ENCODE data around the gene IL1RL2. TPM values are rescaled to one million over a fixed set of nuclear protein-coding genes. Genes with fewer than 3 reads are reported as not detected.

The IL1RL2 gene
- total RNA-seq, 1 experiment from 2014 or later = not detected

- BruUV-seq (replicated peaks) = no TSS peak
- Histone ChIP-seq H3K4me3 (ENCODE audit: low read depth in 2 of 2, low read length in 2 of 2) (no peak overlapping the region), H3K27me3 (ENCODE audit: control insufficient read depth, insufficient read depth, low read length) (no peaks in the 10 kb centered on the region), H3K9me3 (ENCODE audit: control insufficient read depth, insufficient read depth, low read depth, low read length) (no peaks in the 10 kb centered on the region), H3K36me3 (ENCODE audit: control insufficient read depth, insufficient read depth, low read length) (no peaks in the 10 kb centered on the region), H3K4me1 (ENCODE audit: control insufficient read depth, insufficient read depth, low read length) (peaks cover 7% of the 10 kb centered on the region; the same call in 1 of the 2 replicates), H3K27ac (ENCODE audit: low read length) (no peak overlapping the region)
- DNase-seq (ENCODE audit: low read depth, low spot score) (no peak), ATAC-seq (no peak)
- ChIA-PET POLR2A (no interaction called here), CTCF (no interaction called here)
- in situ Hi-C loops (cut with HindIII; ENCODE audit: low pct_unique_long_range_greater_than_20kb, low sequenced_read_pairs) = no loop called here
- TF ChIP-seq SIN3A (IDR thresholded peaks at IDR 0.05; ENCODE audit: borderline replicate concordance, insufficient read depth, low read depth, low read length) = no peak
- no peak for TF ChIP-seq CTCF (IDR thresholded peaks at IDR 0.05)
- no peak for TF ChIP-seq POLR2AphosphoS5 (IDR thresholded peaks at IDR 0.05; ENCODE audit: low read depth, low read length)
- no peak for TF ChIP-seq REST (IDR thresholded peaks at IDR 0.05; ENCODE audit: insufficient read depth in 1 of 2, low read depth in 2 of 2, low read length in 1 of 2)
- intact Hi-C loops (cut with micrococcal nuclease; ENCODE audit: unreplicated experiment) = no loop called here
These were observed 42.4 kb downstream of the IL1RL2 start for GRCh38 chr2:102229141-102229769.

GRCh38 chr2:102230410-102230909 lies 43.6 kb downstream of the IL1RL2 start:
- ChIA-PET CTCF (no interaction called here), POLR2A (no interaction called here)
- H3K36me3 ChIP-seq (ENCODE audit: control insufficient read depth, insufficient read depth, low read length) = no peaks in the 10 kb centered on the region
- in situ Hi-C loops (cut with HindIII; ENCODE audit: low pct_unique_long_range_greater_than_20kb, low sequenced_read_pairs) (no loop called here), intact Hi-C loops (cut with micrococcal nuclease; ENCODE audit: unreplicated experiment) (no loop called here)
- H3K4me1 ChIP-seq (ENCODE audit: control insufficient read depth, insufficient read depth, low read length) = peaks cover 7% of the 10 kb centered on the region; the same call in 1 of the 2 replicates
- no TSS peak for BruUV-seq (replicated peaks)
- H3K4me3 ChIP-seq (ENCODE audit: low read depth in 2 of 2, low read length in 2 of 2) = no peak overlapping the region
- no peaks in the 10 kb centered on the region for H3K9me3 ChIP-seq (ENCODE audit: control insufficient read depth, insufficient read depth, low read depth, low read length)
- no peak for ATAC-seq
- DNase-seq (ENCODE audit: low read depth, low spot score) = no peak
- H3K27me3 ChIP-seq (ENCODE audit: control insufficient read depth, insufficient read depth, low read length) = no peaks in the 10 kb centered on the region
- no peak overlapping the region for H3K27ac ChIP-seq (ENCODE audit: low read length)
- TF ChIP-seq POLR2AphosphoS5 (IDR thresholded peaks at IDR 0.05; ENCODE audit: low read depth, low read length) = no peak
- no peak for TF ChIP-seq TCF7L2 (IDR thresholded peaks at IDR 0.05; ENCODE audit: low read depth, low read length)
- no peak for TF ChIP-seq REST (IDR thresholded peaks at IDR 0.05; ENCODE audit: insufficient read depth in 1 of 2, low read depth in 2 of 2, low read length in 1 of 2)
- TF ChIP-seq CTCF (IDR thresholded peaks at IDR 0.05) = no peak
- TF ChIP-seq SIN3A (IDR thresholded peaks at IDR 0.05; ENCODE audit: borderline replicate concordance, insufficient read depth, low read depth, low read length) = no peak
